ENCODE results near the gene RNU7-1.
A peak's percentile ranks its signal among the peaks of the same experiment; 100 is the strongest.

RNU7-1 gene

GRCh38 chr12:6962285-6963015 is 18.8 kb downstream of the RNU7-1 start:
- Histone ChIP-seq H3K27ac (ENCODE audit: low read length) (no peak overlapping the region), H3K4me1 (ENCODE audit: control insufficient read depth, insufficient read depth, low read length) (peaks cover 9% of the 10 kb centered on the region; the same call in 1 of the 2 replicates), H3K27me3 (ENCODE audit: control insufficient read depth, insufficient read depth, low read length) (no peaks in the 10 kb centered on the region), H3K4me3 (ENCODE audit: low read length) (peak overlapping the region; percentile 71; the same call in 1 of the 2 replicates), H3K36me3 (ENCODE audit: control insufficient read depth, insufficient read depth, low read length) (peaks cover 18% of the 10 kb centered on the region), H3K9me3 (ENCODE audit: control insufficient read depth, insufficient read depth, low read length) (no peaks in the 10 kb centered on the region)
- DNase-seq (ENCODE audit: low read depth, low spot score), result no peak
- WGBS (ENCODE audit: insufficient coverage, insufficient read length), result no CpG with 5 or more reads among the region's 25 CpGs

- WGBS (ENCODE audit: insufficient coverage, insufficient read length), result no CpG with 5 or more reads among the region's 32 CpGs
- Histone ChIP-seq H3K4me1 (ENCODE audit: control insufficient read depth, insufficient read depth, low read length) (peaks cover 9% of the 10 kb centered on the region; the same call in 1 of the 2 replicates), H3K4me3 (ENCODE audit: low read length) (peak overlapping the region; percentile 71), H3K27me3 (ENCODE audit: control insufficient read depth, insufficient read depth, low read length) (no peaks in the 10 kb centered on the region), H3K27ac (ENCODE audit: low read length) (no peak overlapping the region), H3K9me3 (ENCODE audit: control insufficient read depth, insufficient read depth, low read length) (no peaks in the 10 kb centered on the region), H3K36me3 (ENCODE audit: control insufficient read depth, insufficient read depth, low read length) (peaks cover 25% of the 10 kb centered on the region)
- DNase-seq (ENCODE audit: low read depth, low spot score), result no peak
These were observed 19.6 kb downstream of the RNU7-1 start for GRCh38 chr12:6963016-6963731.

GRCh38 chr12:6963791-6964413 is 20.3 kb downstream of the RNU7-1 start:
- Histone ChIP-seq H3K27me3 (ENCODE audit: control insufficient read depth, insufficient read depth, low read length) (no peaks in the 10 kb centered on the region), H3K4me3 (ENCODE audit: low read length) (peak overlapping the region; percentile 71; the same call in 1 of the 2 replicates), H3K36me3 (ENCODE audit: control insufficient read depth, insufficient read depth, low read length) (peaks cover 29% of the 10 kb centered on the region), H3K9me3 (ENCODE audit: control insufficient read depth, insufficient read depth, low read length) (no peaks in the 10 kb centered on the region), H3K4me1 (ENCODE audit: control insufficient read depth, insufficient read depth, low read length) (peaks cover 9% of the 10 kb centered on the region; the same call in 1 of the 2 replicates), H3K27ac (ENCODE audit: low read length) (no peak overlapping the region)
- WGBS (ENCODE audit: insufficient coverage, insufficient read length), result no CpG with 5 or more reads among the region's 17 CpGs
- DNase-seq (ENCODE audit: low read depth, low spot score), result no peak

- no peaks in the 10 kb centered on the region for H3K27me3 ChIP-seq (ENCODE audit: control insufficient read depth, insufficient read depth, low read length)
- H3K27ac ChIP-seq (ENCODE audit: low read length), result no peak overlapping the region
- peaks cover 9% of the 10 kb centered on the region; the same call in 1 of the 2 replicates for H3K4me1 ChIP-seq (ENCODE audit: control insufficient read depth, insufficient read depth, low read length)
- no peak for DNase-seq (ENCODE audit: low read depth, low spot score)
- H3K4me3 ChIP-seq (ENCODE audit: low read length), result no peak overlapping the region
- H3K9me3 ChIP-seq (ENCODE audit: control insufficient read depth, insufficient read depth, low read length), result no peaks in the 10 kb centered on the region
- WGBS (ENCODE audit: insufficient coverage, insufficient read length), result no CpG with 5 or more reads among the region's 8 CpGs
- peaks cover 29% of the 10 kb centered on the region for H3K36me3 ChIP-seq (ENCODE audit: control insufficient read depth, insufficient read depth, low read length)
These were observed 21.0 kb downstream of the RNU7-1 start for GRCh38 chr12:6964605-6965025.

- Histone ChIP-seq H3K9me3 (ENCODE audit: control insufficient read depth, insufficient read depth, low read length) (no peaks in the 10 kb centered on the region), H3K4me3 (ENCODE audit: low read length) (no peak overlapping the region), H3K36me3 (ENCODE audit: control insufficient read depth, insufficient read depth, low read length) (peaks cover 29% of the 10 kb centered on the region), H3K27ac (ENCODE audit: low read length) (no peak overlapping the region), H3K4me1 (ENCODE audit: control insufficient read depth, insufficient read depth, low read length) (peaks cover 9% of the 10 kb centered on the region; the same call in 1 of the 2 replicates), H3K27me3 (ENCODE audit: control insufficient read depth, insufficient read depth, low read length) (no peaks in the 10 kb centered on the region)
- no peak for DNase-seq (ENCODE audit: low read depth, low spot score)
- WGBS (ENCODE audit: insufficient coverage, insufficient read length), result no CpG with 5 or more reads among the region's 12 CpGs
These were observed 21.5 kb downstream of the RNU7-1 start for GRCh38 chr12:6965026-6965661.

GRCh38 chr12:6965714-6966113 is 22.1 kb downstream of the RNU7-1 start:
- no peak overlapping the region for H3K4me3 ChIP-seq (ENCODE audit: low read length)
- DNase-seq (ENCODE audit: low read depth, low spot score), result no peak
- H3K27me3 ChIP-seq (ENCODE audit: control insufficient read depth, insufficient read depth, low read length), result no peaks in the 10 kb centered on the region
- no CpG with 5 or more reads among the region's 4 CpGs for WGBS (ENCODE audit: insufficient coverage, insufficient read length)
- H3K36me3 ChIP-seq (ENCODE audit: control insufficient read depth, insufficient read depth, low read length), result peaks cover 29% of the 10 kb centered on the region
- peaks cover 9% of the 10 kb centered on the region; the same call in 1 of the 2 replicates for H3K4me1 ChIP-seq (ENCODE audit: control insufficient read depth, insufficient read depth, low read length)
- no peaks in the 10 kb centered on the region for H3K9me3 ChIP-seq (ENCODE audit: control insufficient read depth, insufficient read depth, low read length)
- no peak overlapping the region for H3K27ac ChIP-seq (ENCODE audit: low read length)

- H3K36me3 ChIP-seq (ENCODE audit: control insufficient read depth, insufficient read depth, low read length), result peaks cover 29% of the 10 kb centered on the region
- H3K27me3 ChIP-seq (ENCODE audit: control insufficient read depth, insufficient read depth, low read length), result no peaks in the 10 kb centered on the region
- no peak overlapping the region for H3K4me3 ChIP-seq (ENCODE audit: low read length)
- H3K4me1 ChIP-seq (ENCODE audit: control insufficient read depth, insufficient read depth, low read length), result peaks cover 4% of the 10 kb centered on the region; the same call in 1 of the 2 replicates
- no peak for DNase-seq (ENCODE audit: low read depth, low spot score)
- WGBS (ENCODE audit: insufficient coverage, insufficient read length), result no CpG with 5 or more reads among the region's 7 CpGs
- no peaks in the 10 kb centered on the region for H3K9me3 ChIP-seq (ENCODE audit: control insufficient read depth, insufficient read depth, low read length)
- H3K27ac ChIP-seq (ENCODE audit: low read length), result no peak overlapping the region
These were observed 22.7 kb downstream of the RNU7-1 start for GRCh38 chr12:6966351-6966750.

- no CpG with 5 or more reads among the region's 10 CpGs for WGBS (ENCODE audit: insufficient coverage, insufficient read length)
- Histone ChIP-seq H3K4me3 (ENCODE audit: low read length) (no peak overlapping the region), H3K27ac (ENCODE audit: low read length) (no peak overlapping the region), H3K36me3 (ENCODE audit: control insufficient read depth, insufficient read depth, low read length) (peaks cover 29% of the 10 kb centered on the region), H3K9me3 (ENCODE audit: control insufficient read depth, insufficient read depth, low read length) (no peaks in the 10 kb centered on the region), H3K27me3 (ENCODE audit: control insufficient read depth, insufficient read depth, low read length) (no peaks in the 10 kb centered on the region), H3K4me1 (ENCODE audit: control insufficient read depth, insufficient read depth, low read length) (no peaks in the 10 kb centered on the region)
- DNase-seq (ENCODE audit: low read depth, low spot score), result no peak
These were observed 24.1 kb downstream of the RNU7-1 start for GRCh38 chr12:6967651-6968100.

- Histone ChIP-seq H3K27me3 (ENCODE audit: control insufficient read depth, insufficient read depth, low read length) (no peaks in the 10 kb centered on the region), H3K4me1 (ENCODE audit: control insufficient read depth, insufficient read depth, low read length) (no peaks in the 10 kb centered on the region), H3K9me3 (ENCODE audit: control insufficient read depth, insufficient read depth, low read length) (no peaks in the 10 kb centered on the region), H3K36me3 (ENCODE audit: control insufficient read depth, insufficient read depth, low read length) (peaks cover 29% of the 10 kb centered on the region), H3K27ac (ENCODE audit: low read length) (no peak overlapping the region), H3K4me3 (ENCODE audit: low read length) (no peak overlapping the region)
- no peak for DNase-seq (ENCODE audit: low read depth, low spot score)
- no CpG with 5 or more reads among the region's 9 CpGs for WGBS (ENCODE audit: insufficient coverage, insufficient read length)
These were observed 24.8 kb downstream of the RNU7-1 start for GRCh38 chr12:6968426-6968825.

- H3K4me1 ChIP-seq (ENCODE audit: control insufficient read depth, insufficient read depth, low read length), result no peaks in the 10 kb centered on the region
- H3K36me3 ChIP-seq (ENCODE audit: control insufficient read depth, insufficient read depth, low read length), result peaks cover 39% of the 10 kb centered on the region
- H3K9me3 ChIP-seq (ENCODE audit: control insufficient read depth, insufficient read depth, low read length), result no peaks in the 10 kb centered on the region
- peak overlapping the region; percentile 94 for H3K4me3 ChIP-seq (ENCODE audit: low read length)
- H3K27me3 ChIP-seq (ENCODE audit: control insufficient read depth, insufficient read depth, low read length), result no peaks in the 10 kb centered on the region
- DNase-seq (ENCODE audit: low read depth, low spot score), result no peak
- no CpG with 5 or more reads among the region's 31 CpGs for WGBS (ENCODE audit: insufficient coverage, insufficient read length)
- no peak overlapping the region for H3K27ac ChIP-seq (ENCODE audit: low read length)
These were observed 26.5 kb downstream of the RNU7-1 start for GRCh38 chr12:6970096-6970527.
